H9 (cell line): ENCODE data around the gene GXYLT1. TPM values are rescaled to one million over a fixed set of nuclear protein-coding genes. Genes with fewer than 3 reads are reported as not detected.
"Not testable (repeated sequence)": the region's sequence is repeated elsewhere in the genome, so short reads cannot be mapped to it uniquely, and the experiment has no call there.

ENCODE experiments used
- DNase-seq: peaks from one replicate; pipeline ENCODE4 v3.0.0-alpha.2; 2017
- H2AFZ ChIP-seq: one replicate; pipeline ENCODE4 v1.6.1; 2013; ENCODE audit warnings: mild to moderate bottlenecking, low read length, control low read depth, moderate library complexity
- H2AK5ac ChIP-seq: 2 replicates; pipeline ENCODE4 v1.6.1; 2013; ENCODE audit warnings: low read length, control low read depth, mixed read lengths; ENCODE audit not compliant: insufficient read length
- H2BK120ac ChIP-seq: one replicate; pipeline ENCODE4 v1.6.1; 2013; ENCODE audit warnings: low read depth, mild to moderate bottlenecking, low read length, control low read depth, inconsistent platforms; ENCODE audit not compliant: poor library complexity, severe bottlenecking
- H2BK12ac ChIP-seq: 2 replicates; pipeline ENCODE4 v1.6.1; 2013; ENCODE audit warnings: low read length, control low read depth, mixed read lengths, low read depth; ENCODE audit not compliant: insufficient read length
- H2BK15ac ChIP-seq: 2 replicates; pipeline ENCODE4 v1.6.1; 2013; ENCODE audit warnings: low read depth, low read length, control low read depth
- H2BK20ac ChIP-seq: one replicate; pipeline ENCODE4 v1.6.1; 2013; ENCODE audit warnings: low read depth, mild to moderate bottlenecking, low read length, control low read depth, inconsistent platforms; ENCODE audit not compliant: poor library complexity, severe bottlenecking
- H2BK5ac ChIP-seq: 2 replicates; pipeline ENCODE4 v1.6.1; 2013; ENCODE audit warnings: low read length, control low read depth, mixed read lengths; ENCODE audit not compliant: insufficient read length
- H3K14ac ChIP-seq: 2 replicates; pipeline ENCODE4 v1.6.1; 2013; ENCODE audit warnings: low read length, control low read depth; ENCODE audit not compliant: insufficient read depth
- H3K18ac ChIP-seq: 2 replicates; pipeline ENCODE4 v1.6.1; 2013; ENCODE audit warnings: low read depth, mild to moderate bottlenecking, mixed read lengths, low read length, control low read depth; ENCODE audit not compliant: insufficient read length
- H3K23ac ChIP-seq: 2 replicates; pipeline ENCODE4 v1.6.1; 2013; ENCODE audit warnings: low read length, control low read depth, mixed read lengths, low read depth; ENCODE audit not compliant: insufficient read length
- H3K23me2 ChIP-seq: 2 replicates; pipeline ENCODE4 v1.6.1; 2013; ENCODE audit warnings: low read depth, mild to moderate bottlenecking, mixed read lengths, low read length, control low read depth; ENCODE audit not compliant: insufficient read length, poor library complexity, severe bottlenecking
- H3K27ac ChIP-seq: 2 replicates; pipeline ENCODE4 v1.5.1; 2013; ENCODE audit warnings: low read length, control low read depth, mixed read lengths, low read depth; ENCODE audit not compliant: insufficient read length
- H3K27me3 ChIP-seq: 2 replicates; pipeline ENCODE4 v1.6.1; 2013; ENCODE audit warnings: low read length, control low read depth, inconsistent platforms; ENCODE audit not compliant: insufficient read depth
- H3K4ac ChIP-seq: 2 replicates; pipeline ENCODE4 v1.6.1; 2013; ENCODE audit warnings: low read depth, mild to moderate bottlenecking, control low read depth, inconsistent platforms, low read length, moderate library complexity
- H3K4me1 ChIP-seq: 2 replicates; pipeline ENCODE4 v1.6.1; 2013; ENCODE audit warnings: low read length, control low read depth, inconsistent platforms; ENCODE audit not compliant: insufficient read depth
- H3K4me2 ChIP-seq: 2 replicates; pipeline ENCODE4 v1.6.1; 2013; ENCODE audit warnings: low read length, control low read depth, mixed read lengths; ENCODE audit not compliant: insufficient read length, insufficient read depth
- H3K56ac ChIP-seq: 2 replicates; pipeline ENCODE4 v1.6.1; 2013; ENCODE audit warnings: low read depth, mild to moderate bottlenecking, mixed read lengths, low read length, control low read depth; ENCODE audit not compliant: insufficient read length
- H3K79me1 ChIP-seq: 2 replicates; pipeline ENCODE4 v1.6.1; 2013; ENCODE audit warnings: low read depth, mild to moderate bottlenecking, moderate library complexity, low read length, control low read depth, inconsistent platforms; ENCODE audit not compliant: insufficient read depth, poor library complexity, severe bottlenecking
- H3K79me2 ChIP-seq: 2 replicates; pipeline ENCODE4 v1.6.1; 2013; ENCODE audit warnings: low read length, control low read depth, inconsistent platforms; ENCODE audit not compliant: insufficient read depth
- H3K9ac ChIP-seq: 2 replicates; pipeline ENCODE4 v1.6.1; 2013; ENCODE audit warnings: low read length, control low read depth, mixed read lengths; ENCODE audit not compliant: insufficient read length; ENCODE audit errors: extremely low read depth
- H3K9me3 ChIP-seq: one replicate; pipeline ENCODE4 v1.6.1; 2013; ENCODE audit warnings: low read depth, low read length, inconsistent platforms; ENCODE audit not compliant: control insufficient read depth
- H3T11ph ChIP-seq: one replicate; pipeline ENCODE4 v1.6.1; 2013; ENCODE audit warnings: mild to moderate bottlenecking, low read length, control low read depth, inconsistent platforms
- H4K20me1 ChIP-seq: one replicate; pipeline ENCODE4 v1.6.1; 2013; ENCODE audit not compliant: control insufficient read depth, insufficient read length, insufficient read depth
- H4K5ac ChIP-seq: 2 replicates; pipeline ENCODE4 v1.6.1; 2013; ENCODE audit warnings: low read depth, mild to moderate bottlenecking, mixed read lengths, low read length, control low read depth; ENCODE audit not compliant: insufficient read length
- H4K8ac ChIP-seq: replicated peaks from 2 replicates; pipeline ENCODE4 v1.6.1; 2013; ENCODE audit warnings: low read length, control low read depth, mixed read lengths, low read depth; ENCODE audit not compliant: insufficient read length
- H4K91ac ChIP-seq: 2 replicates; pipeline ENCODE4 v1.6.1; 2013; ENCODE audit warnings: low read depth, mild to moderate bottlenecking, moderate library complexity, mixed read lengths, low read length, control low read depth; ENCODE audit not compliant: insufficient read length
- H3K27ac Mint-ChIP-seq, 3 experiments: 2 replicates in 2 of 3; 3 replicates in 1 of 3; pipeline ENCODE4 v1.8.0; 2020 to 2021; ENCODE audit warnings: mixed read lengths in 3 of 3, mild to moderate bottlenecking in 1 of 3, moderate library complexity in 1 of 3
- H3K27me3 Mint-ChIP-seq: 2 replicates; pipeline ENCODE4 v1.8.0; 2021; ENCODE audit warnings: low read depth, mild to moderate bottlenecking, moderate library complexity, mixed read lengths
- H3K36me3 Mint-ChIP-seq, 3 experiments: 2 replicates in 2 of 3; 3 replicates in 1 of 3; pipeline ENCODE4 v1.8.0; 2020 to 2021; ENCODE audit warnings: low read depth in 3 of 3, mixed read lengths in 3 of 3; ENCODE audit not compliant: insufficient read depth in 1 of 3
- H3K4me1 Mint-ChIP-seq, 2 experiments: 2 replicates each; pipeline ENCODE4 v1.8.0; 2020; ENCODE audit warnings: mixed read lengths in 2 of 2
- H3K4me3 Mint-ChIP-seq, 2 experiments: 2 replicates in 1 of 2; 3 replicates in 1 of 2; pipeline ENCODE4 v1.8.0; 2020 to 2021; ENCODE audit warnings: mild to moderate bottlenecking in 2 of 2, mixed read lengths in 2 of 2, moderate library complexity in 1 of 2
- H3K9me3 Mint-ChIP-seq, 2 experiments: 2 replicates in 1 of 2; 3 replicates in 1 of 2; pipeline ENCODE4 v1.8.0; 2020; ENCODE audit warnings: mild to moderate bottlenecking in 2 of 2, mixed read lengths in 2 of 2, moderate library complexity in 1 of 2
- WGBS: extraction: QIAGEN DNeasy Blood & Tissue Kit; methylation state at CpG from one replicate; pipeline ENCODE4 v1.1.7; 2013; ENCODE audit warnings: missing lambda C conversion rate, low lambda C conversion rate, mixed read lengths; ENCODE audit not compliant: insufficient read length; ENCODE audit errors: extremely low coverage; 5-methylcytosine and 5-hydroxymethylcytosine counted together
- total RNA-seq: library from RNA; stranded (reverse); gene quantifications from 2 replicates; pipeline ENCODE4 v1.2.1, GENCODE V29; 2021
- TF ChIP-seq, protein P1 (sequence below): fragments of 200-600 bp; sonication (generic); conservative IDR thresholded peaks from 3 replicates; pipeline ENCODE4 v1.8.0; 2021; ENCODE audit warnings: antibody characterized with exemption, mild to moderate bottlenecking

GXYLT1 gene
- total RNA-seq, 1 experiment from 2014 or later, result 14.5 TPM

DNA sequence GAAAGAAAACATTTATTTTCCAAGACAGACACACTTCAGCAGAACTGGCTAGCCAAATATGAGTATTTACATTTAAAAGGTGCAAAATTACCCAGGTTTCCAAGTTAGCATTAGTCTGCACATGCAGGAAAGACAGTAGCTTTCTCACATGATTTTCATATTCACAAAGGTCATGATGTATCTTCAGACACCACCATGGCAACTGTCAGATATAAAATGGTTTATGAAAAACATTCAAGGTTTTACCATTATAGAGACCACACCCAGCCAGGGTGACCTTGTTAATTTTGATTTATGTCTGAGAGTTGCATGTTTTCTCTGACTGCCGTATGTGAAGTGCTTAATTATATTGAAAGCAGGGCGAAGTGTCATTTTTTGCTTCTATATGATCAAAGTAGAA, 91.2 kb downstream of the GXYLT1 start:
- Histone ChIP-seq H2BK5ac (no peak overlapping the region), H3K18ac (no peak overlapping the region), H3K56ac (no peak overlapping the region), H3K9me3 (no peaks in the 10 kb centered on the region), H3K14ac (no peak overlapping the region), H2BK12ac (no peak overlapping the region), H4K20me1 (no peaks in the 10 kb centered on the region), H3K4ac (no peak overlapping the region), H3K23ac (no peak overlapping the region), H2BK15ac (no peak overlapping the region), H3K9ac (no peak overlapping the region), H4K8ac (no peak overlapping the region), H3K4me1 (no peaks in the 10 kb centered on the region; the same call in 1 of the 2 replicates), H4K91ac (no peak overlapping the region), H3K79me2 (no peaks in the 10 kb centered on the region), H2AK5ac (no peak overlapping the region), H3T11ph (no peak overlapping the region), H3K79me1 (no peaks in the 10 kb centered on the region), H3K27ac (no peak overlapping the region), H2BK120ac (no peak overlapping the region), H3K23me2 (no peaks in the 10 kb centered on the region), H4K5ac (no peak overlapping the region), H2BK20ac (no peak overlapping the region), H3K27me3 (no peaks in the 10 kb centered on the region), H3K4me2 (no peak overlapping the region), H2AFZ (no peak overlapping the region)
- Mint-ChIP-seq H3K36me3 (peaks cover 3 to 15% (median 4%) of the 10 kb centered on the region in 3 experiments; a peak in 6 of 7 replicates), H3K4me3 (no peak overlapping the region), H3K9me3 (peaks cover 13 to 19% of the 10 kb centered on the region in 2 experiments), H3K27ac (no peak overlapping the region), H3K4me1 (no peaks in the 10 kb centered on the region), H3K27me3 (no peaks in the 10 kb centered on the region; the same call in 1 of the 2 replicates)
- TF ChIP-seq, protein P1, sequence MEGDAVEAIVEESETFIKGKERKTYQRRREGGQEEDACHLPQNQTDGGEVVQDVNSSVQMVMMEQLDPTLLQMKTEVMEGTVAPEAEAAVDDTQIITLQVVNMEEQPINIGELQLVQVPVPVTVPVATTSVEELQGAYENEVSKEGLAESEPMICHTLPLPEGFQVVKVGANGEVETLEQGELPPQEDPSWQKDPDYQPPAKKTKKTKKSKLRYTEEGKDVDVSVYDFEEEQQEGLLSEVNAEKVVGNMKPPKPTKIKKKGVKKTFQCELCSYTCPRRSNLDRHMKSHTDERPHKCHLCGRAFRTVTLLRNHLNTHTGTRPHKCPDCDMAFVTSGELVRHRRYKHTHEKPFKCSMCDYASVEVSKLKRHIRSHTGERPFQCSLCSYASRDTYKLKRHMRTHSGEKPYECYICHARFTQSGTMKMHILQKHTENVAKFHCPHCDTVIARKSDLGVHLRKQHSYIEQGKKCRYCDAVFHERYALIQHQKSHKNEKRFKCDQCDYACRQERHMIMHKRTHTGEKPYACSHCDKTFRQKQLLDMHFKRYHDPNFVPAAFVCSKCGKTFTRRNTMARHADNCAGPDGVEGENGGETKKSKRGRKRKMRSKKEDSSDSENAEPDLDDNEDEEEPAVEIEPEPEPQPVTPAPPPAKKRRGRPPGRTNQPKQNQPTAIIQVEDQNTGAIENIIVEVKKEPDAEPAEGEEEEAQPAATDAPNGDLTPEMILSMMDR, result no peak
- no peak for DNase-seq
- WGBS, result no CpG with 5 or more reads among the region's 2 CpGs

DNA sequence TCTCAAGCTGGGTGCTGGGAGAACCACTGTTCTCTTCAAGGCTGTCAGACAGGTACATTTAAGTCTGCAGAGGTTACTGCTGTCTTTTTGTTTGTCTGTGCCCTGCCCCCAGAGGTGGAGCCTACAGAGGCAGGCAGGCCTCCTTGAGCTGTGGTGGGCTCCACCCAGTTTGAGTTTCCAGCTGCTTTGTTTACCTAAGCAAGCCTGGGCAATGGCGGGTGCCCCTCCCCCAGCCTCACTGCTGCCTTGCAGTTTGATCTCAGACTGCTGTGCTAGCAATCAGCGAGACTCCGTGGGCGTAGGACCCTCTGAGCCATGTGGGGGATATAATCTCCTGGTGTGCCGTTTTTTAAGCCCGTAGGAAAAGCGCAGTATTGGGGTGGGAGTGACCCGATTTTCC, 95.7 kb downstream of the GXYLT1 start:
- H2BK12ac ChIP-seq, H3K56ac ChIP-seq, H2AFZ ChIP-seq, H2BK120ac ChIP-seq, H3K4me1 Mint-ChIP-seq, H3K4me2 ChIP-seq, H4K91ac ChIP-seq, H3T11ph ChIP-seq, H3K4me1 ChIP-seq, H3K23ac ChIP-seq, H3K4me3 Mint-ChIP-seq, H3K79me2 ChIP-seq, H4K8ac ChIP-seq, H2AK5ac ChIP-seq, H3K9ac ChIP-seq, H3K18ac ChIP-seq, H3K27me3 ChIP-seq, H2BK15ac ChIP-seq, H3K79me1 ChIP-seq, H3K27me3 Mint-ChIP-seq, H3K4ac ChIP-seq, H2BK5ac ChIP-seq, H3K23me2 ChIP-seq, H4K5ac ChIP-seq, H3K9me3 ChIP-seq, H2BK20ac ChIP-seq, DNase-seq, H3K27ac Mint-ChIP-seq, H4K20me1 ChIP-seq, H3K27ac ChIP-seq, H3K14ac ChIP-seq: not testable (repeated sequence)
- WGBS, result no CpG with 5 or more reads among the region's 8 CpGs
- Mint-ChIP-seq H3K9me3 (peaks cover 21 to 29% of the 10 kb centered on the region in 2 experiments), H3K36me3 (peaks cover 5 to 15% (median 5%) of the 10 kb centered on the region in 3 experiments; a peak in 6 of 7 replicates)
